Hematopoietic multipotent progenitor cell treated with erythropoietin and hydrocortisone succinate and interleukin-3 and kit ligand, for 17 days (in vitro differentiated cells): Measurements from ENCODE around the gene ADORA1.

Experiments used
- DNase-seq: peaks from one replicate; pipeline ENCODE4 v3.0.0-alpha.2; 2015; ENCODE audit warnings: low spot score

Gene ADORA1

GRCh38 chr1:203216274-203217138 is 89.0 kb downstream of the ADORA1 start:
- DNase-seq: peak; percentile 72
